Type B pancreatic cell (in vitro differentiated cells): ENCODE results near the gene COL5A1. TPM values are rescaled to one million over a fixed set of nuclear protein-coding genes. Genes with fewer than 3 reads are reported as not detected.

Source experiments
- DNase-seq: peaks from one replicate; pipeline ENCODE4 v3.0.0; 2021; ENCODE audit warnings: mixed read lengths; ENCODE audit not compliant: unreplicated experiment; ENCODE audit errors: extremely low spot score
- H3K27ac Mint-ChIP-seq: 2 replicates; pipeline ENCODE4 v1.8.0; 2021; ENCODE audit warnings: mild to moderate bottlenecking, mixed read lengths
- H3K27me3 Mint-ChIP-seq: 2 replicates; pipeline ENCODE4 v1.8.0; 2021; ENCODE audit warnings: mixed read lengths
- H3K36me3 Mint-ChIP-seq: 2 replicates; pipeline ENCODE4 v1.8.0; 2021; ENCODE audit warnings: mixed read lengths
- H3K4me1 Mint-ChIP-seq: one replicate; pipeline ENCODE4 v1.8.0; 2021; ENCODE audit warnings: mixed read lengths; ENCODE audit not compliant: unreplicated experiment
- H3K4me3 Mint-ChIP-seq: 2 replicates; pipeline ENCODE4 v1.8.0; 2021; ENCODE audit warnings: mild to moderate bottlenecking, mixed read lengths
- H3K9me3 Mint-ChIP-seq: 2 replicates; pipeline ENCODE4 v1.8.0; 2021; ENCODE audit warnings: mixed read lengths
- CTCF ChIP-seq: fragments of 200-600 bp; sonication (generic); conservative IDR thresholded peaks from 2 replicates; pipeline ENCODE4 v1.5.0; 2021; ENCODE audit warnings: antibody characterized with exemption, mild to moderate bottlenecking
- total RNA-seq: library from RNA; stranded (reverse); gene quantifications from 2 replicates; pipeline ENCODE4 v1.2.1, GENCODE V29; 2021; ENCODE audit warnings: low replicate concordance

The COL5A1 gene
- total RNA-seq, 1 donor from 2014 or later = 112 TPM

GRCh38 chr9:134655586-134656333, 14.2 kb downstream of the COL5A1 start:
- H3K27me3 Mint-ChIP-seq = no peaks in the 10 kb centered on the region
- no peak overlapping the region for H3K27ac Mint-ChIP-seq
- no peak overlapping the region for H3K4me3 Mint-ChIP-seq
- no peak for TF ChIP-seq CTCF
- no peaks in the 10 kb centered on the region for H3K9me3 Mint-ChIP-seq
- no peak for DNase-seq
- H3K4me1 Mint-ChIP-seq = peaks cover 15% of the 10 kb centered on the region
- H3K36me3 Mint-ChIP-seq = peaks cover 3% of the 10 kb centered on the region

- Mint-ChIP-seq H3K27ac (no peak overlapping the region), H3K27me3 (no peaks in the 10 kb centered on the region), H3K36me3 (peaks cover 3% of the 10 kb centered on the region), H3K4me3 (peak overlapping the region; percentile 10), H3K4me1 (peaks cover 17% of the 10 kb centered on the region), H3K9me3 (no peaks in the 10 kb centered on the region)
- DNase-seq = no peak
- TF ChIP-seq CTCF = no peak
Observed at GRCh38 chr9:134656334-134657006, 14.9 kb downstream of the COL5A1 start.

- Mint-ChIP-seq H3K27me3 (no peaks in the 10 kb centered on the region), H3K4me1 (peaks cover 25% of the 10 kb centered on the region), H3K9me3 (no peaks in the 10 kb centered on the region), H3K27ac (no peak overlapping the region), H3K4me3 (no peak overlapping the region), H3K36me3 (peaks cover 8% of the 10 kb centered on the region)
- TF ChIP-seq CTCF = no peak
- no peak for DNase-seq
Observed at GRCh38 chr9:134657666-134658377, 16.2 kb downstream of the COL5A1 start.

GRCh38 chr9:134658378-134658955, 16.9 kb downstream of the COL5A1 start:
- Mint-ChIP-seq H3K36me3 (peaks cover 10% of the 10 kb centered on the region), H3K4me1 (peaks cover 27% of the 10 kb centered on the region), H3K27ac (no peak overlapping the region), H3K4me3 (no peak overlapping the region), H3K27me3 (no peaks in the 10 kb centered on the region), H3K9me3 (no peaks in the 10 kb centered on the region)
- DNase-seq = no peak
- TF ChIP-seq CTCF = no peak

- Mint-ChIP-seq H3K27me3 (no peaks in the 10 kb centered on the region), H3K9me3 (no peaks in the 10 kb centered on the region), H3K36me3 (peaks cover 15% of the 10 kb centered on the region), H3K4me1 (peaks cover 27% of the 10 kb centered on the region), H3K27ac (peak overlapping the region; percentile 26), H3K4me3 (peak overlapping the region; percentile 39)
- no peak for DNase-seq
- no peak for TF ChIP-seq CTCF
Observed at GRCh38 chr9:134659688-134660131, 18.1 kb downstream of the COL5A1 start.
